Measurements from ENCODE around the gene FNDC10.
"Not testable (repeated sequence)": the region's sequence is repeated elsewhere in the genome, so short reads cannot be mapped to it uniquely, and the experiment has no call there.

FNDC10 gene

DNA sequence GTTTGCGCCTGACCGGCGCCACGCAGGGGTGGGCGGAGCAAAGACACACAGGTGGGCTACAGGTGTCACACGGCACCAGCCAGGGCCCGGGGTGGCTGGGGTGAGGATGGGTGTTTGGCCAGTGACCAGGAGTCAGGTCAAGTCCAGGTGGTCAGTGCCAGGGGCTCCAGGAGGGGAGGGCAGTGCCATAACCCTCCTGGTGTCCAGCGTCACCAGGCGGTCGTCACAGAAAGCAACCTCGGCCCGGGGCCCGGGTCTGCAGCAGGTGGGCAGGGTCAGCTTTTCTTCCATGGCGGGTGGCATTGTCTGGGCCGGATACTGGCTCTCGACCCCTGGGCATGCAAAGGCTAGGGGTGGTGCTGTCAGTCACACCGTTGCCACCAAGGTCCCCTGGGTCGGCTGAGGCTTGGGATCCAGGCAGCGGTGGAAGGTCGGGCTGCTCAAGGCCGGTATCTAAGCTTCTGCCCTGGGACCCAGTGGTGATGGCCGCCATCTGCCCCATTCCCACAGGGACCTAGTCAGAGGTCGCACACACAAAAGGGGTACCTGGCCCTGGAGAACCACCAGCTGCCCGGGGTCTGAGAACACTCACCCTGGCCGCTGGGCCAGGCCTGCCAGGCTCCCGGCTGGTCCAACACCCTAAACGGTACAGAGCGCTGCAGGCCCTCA lies 1.8 kb downstream of the FNDC10 start:
- DNase-seq = no peak

DNA sequence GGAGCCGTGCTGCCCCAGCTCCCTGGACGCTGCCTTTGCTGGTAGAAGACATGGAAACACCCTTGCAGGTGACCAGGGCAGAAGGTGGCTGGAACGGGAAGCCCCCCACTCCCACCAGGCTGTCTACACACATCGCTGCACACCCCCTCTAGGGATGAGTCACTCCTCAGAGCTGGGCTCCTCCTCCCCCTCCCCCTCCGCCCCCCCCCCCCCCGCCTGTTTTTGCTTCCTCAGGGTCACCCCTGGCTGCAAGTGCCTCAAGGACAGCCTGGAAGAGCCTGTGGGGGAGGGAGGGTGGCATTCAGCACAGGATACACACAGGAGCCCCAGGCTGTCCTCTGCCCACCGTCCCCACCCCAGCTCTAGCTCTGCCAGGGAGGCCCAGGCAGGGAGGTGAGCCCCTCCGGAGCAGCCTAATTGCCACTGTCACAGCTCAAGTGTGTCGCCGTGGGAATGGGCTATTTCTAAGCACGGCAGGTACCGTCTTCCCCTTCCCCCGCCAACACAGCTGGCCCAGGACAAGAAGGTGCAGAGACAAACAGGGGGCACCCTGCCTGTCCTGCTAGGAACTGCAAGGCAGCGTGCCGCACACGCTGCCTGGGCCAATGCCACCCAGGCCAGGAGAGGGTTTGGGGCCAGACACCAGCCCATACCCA lies 2.5 kb downstream of the FNDC10 start:
- no peak for DNase-seq

DNA sequence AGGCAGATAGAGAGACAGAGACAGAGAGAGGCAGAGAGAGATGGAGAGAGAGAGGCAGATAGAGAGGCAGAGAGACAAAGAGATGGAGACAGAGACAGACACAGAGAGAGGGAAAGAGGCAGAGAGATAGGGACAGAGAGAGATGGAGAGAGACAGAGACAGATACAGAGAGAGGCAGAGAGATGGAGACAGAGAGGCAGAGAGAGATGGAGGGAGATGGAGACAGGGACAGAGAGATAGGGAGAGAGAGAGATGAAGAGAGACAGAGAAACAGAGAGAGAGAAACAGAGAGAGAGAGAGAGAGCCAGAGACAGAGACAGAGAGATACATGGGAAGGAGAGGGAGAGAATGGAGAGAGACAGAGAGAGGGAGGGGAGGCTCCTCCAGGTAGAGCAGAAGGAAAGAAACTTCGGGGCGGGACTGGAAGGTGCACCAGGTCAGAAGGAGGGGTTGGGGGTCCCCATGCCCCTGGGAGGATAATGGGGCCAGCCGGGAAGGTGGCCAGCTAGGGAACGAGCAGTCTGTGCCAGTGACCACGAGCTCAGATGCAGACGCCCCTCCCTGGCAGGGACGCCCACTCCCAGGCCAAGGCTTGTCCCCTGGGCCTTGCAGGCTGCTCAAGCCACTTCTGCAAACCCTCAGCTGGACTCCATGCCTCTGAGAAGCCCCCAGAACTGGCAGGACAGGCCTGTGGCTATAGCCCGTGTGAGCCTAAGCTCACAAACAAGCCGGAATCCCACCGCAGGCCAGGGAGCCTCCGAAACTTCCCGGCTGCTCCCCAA lies 3.3 kb downstream of the FNDC10 start:
- DNase-seq = no peak

DNA sequence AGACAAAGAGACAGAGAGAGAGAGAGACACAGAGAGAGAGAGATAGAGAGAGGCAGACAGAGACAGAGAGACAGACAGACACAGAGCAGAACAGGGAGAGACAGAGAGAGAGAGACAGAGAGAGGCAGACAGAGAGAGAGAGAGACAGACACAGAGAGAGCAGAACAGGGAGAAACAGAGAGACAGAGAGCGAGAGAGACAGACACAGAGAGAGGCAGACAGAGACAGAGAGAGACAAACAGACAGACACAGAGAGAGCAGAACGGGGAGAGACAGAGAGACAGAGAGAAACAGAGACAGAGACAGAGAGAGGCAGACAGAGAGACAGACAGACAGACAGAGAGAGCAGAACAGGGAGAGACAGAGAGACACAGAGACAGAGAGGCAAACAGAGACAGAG lies 4.6 kb downstream of the FNDC10 start:
- DNase-seq = not testable (repeated sequence)

DNA sequence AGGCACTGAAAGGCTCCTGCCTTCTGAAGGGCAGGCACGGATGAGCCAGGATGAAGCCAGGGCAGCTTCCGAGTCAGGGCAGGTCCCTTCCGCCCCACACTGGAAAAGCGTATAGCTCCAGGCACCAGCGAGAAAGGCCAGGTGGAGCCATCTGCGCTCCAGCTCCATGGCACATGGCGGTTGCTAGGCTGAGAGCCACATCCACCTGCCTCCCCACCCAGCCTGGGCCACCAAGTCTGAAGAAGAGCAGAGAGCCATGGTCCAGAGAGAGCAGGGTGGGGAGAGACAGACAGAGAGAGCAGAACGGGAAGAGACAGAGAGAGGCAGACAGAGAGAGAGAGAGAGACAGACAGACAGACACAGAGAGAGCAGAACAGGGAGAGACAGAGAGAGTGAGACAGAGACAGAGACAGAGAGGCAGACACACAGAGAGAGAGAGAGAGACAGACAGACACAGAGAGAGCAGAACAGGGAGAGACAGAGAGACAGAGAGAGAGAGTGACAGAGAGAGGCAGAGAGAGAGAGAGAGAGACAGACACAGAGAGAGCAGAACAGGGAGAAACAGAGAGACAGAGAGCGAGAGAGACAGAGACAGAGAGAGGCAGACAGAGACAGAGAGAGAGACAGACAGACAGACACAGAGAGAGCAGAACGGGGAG lies 5.2 kb downstream of the FNDC10 start:
- no peak for DNase-seq

DNA sequence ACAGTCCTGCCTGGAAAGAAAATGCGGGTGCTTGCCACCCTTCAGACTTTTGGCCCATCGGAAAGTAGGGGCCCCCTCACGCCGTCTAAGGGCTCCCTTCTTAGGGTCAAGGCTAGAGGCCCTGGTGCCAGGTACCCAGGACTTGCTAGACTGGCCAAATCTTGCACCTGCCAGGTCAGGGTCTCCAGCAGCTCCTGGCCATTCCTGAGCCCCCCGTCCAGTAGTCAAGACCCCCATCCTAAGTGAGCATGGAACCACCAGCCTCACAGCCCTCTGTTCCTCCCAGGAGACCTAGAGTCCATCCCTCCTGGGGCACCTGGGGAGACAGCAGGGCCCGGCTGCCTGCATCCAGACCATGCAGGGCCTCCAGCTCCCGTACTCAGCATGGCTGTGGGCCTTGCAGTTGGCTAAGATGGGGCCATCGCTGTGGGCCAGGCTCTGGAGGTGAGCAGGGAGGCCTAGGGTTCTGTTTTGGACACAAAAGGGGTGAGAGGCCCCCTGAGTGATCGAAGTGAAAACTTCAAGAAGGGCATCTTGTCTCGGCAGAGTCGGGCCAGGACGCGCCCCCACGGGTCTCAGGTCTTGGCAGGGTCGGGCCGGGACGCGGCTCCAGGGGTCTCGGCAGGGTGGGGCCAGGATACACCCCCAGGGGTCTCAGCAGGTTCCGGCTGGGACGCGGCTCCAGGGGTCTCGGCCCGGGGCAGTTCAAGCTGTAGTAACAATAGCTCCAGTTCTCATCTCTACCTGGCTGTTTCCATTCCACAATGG lies 5.9 kb downstream of the FNDC10 start:
- DNase-seq = no peak

DNA sequence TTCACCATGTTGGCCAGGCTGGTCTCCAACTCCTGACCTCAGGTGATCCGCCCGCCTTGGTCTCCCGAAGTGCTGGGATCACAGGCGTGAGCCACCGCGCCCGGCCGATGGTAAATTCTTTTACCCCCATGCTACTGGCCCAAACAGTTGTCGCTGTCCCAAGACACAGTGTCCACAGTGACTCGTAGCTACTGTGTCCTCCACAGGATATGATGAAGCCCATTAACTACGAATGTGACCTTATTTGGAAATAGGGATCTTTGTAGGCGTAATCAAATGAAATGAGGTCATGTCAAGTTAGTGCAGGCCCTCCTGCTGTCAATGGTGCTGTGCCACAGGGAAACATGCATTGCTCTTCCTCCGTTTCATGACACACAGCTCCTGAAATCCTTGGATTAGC lies 8.5 kb downstream of the FNDC10 start:
- DNase-seq = no peak

DNA sequence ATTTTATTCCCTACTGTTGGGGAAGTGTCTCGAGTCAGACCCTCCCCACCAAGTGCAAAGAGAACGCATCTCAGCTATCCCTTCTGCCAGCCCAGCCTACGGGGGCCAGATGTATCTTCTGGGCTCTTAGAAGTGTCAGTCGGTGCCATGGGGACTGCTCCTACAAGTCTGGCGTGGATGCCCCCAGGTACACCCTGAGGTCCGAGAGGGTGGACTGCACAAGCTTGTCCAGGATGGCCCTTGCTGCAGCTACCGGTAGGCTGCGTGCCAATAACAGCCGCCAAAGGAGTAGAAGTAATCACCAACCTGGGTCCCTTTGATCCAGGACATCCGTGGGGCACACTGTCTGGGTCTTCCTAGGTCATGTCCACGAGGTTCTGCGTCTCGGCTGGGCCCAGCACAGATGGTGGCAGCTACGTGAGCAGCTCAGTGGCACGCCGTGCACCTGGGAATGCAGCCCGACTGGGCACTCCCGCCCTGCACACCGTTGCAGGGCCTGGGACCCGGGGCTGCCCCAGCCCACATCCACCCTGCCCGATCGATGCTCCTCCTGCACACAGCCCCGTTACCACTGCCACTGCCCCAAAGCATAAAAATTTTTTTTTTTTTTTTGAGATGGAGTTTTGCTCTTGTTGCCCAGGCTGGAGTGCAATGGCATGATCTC lies 16.5 kb downstream of the FNDC10 start:
- no peak for DNase-seq

DNA sequence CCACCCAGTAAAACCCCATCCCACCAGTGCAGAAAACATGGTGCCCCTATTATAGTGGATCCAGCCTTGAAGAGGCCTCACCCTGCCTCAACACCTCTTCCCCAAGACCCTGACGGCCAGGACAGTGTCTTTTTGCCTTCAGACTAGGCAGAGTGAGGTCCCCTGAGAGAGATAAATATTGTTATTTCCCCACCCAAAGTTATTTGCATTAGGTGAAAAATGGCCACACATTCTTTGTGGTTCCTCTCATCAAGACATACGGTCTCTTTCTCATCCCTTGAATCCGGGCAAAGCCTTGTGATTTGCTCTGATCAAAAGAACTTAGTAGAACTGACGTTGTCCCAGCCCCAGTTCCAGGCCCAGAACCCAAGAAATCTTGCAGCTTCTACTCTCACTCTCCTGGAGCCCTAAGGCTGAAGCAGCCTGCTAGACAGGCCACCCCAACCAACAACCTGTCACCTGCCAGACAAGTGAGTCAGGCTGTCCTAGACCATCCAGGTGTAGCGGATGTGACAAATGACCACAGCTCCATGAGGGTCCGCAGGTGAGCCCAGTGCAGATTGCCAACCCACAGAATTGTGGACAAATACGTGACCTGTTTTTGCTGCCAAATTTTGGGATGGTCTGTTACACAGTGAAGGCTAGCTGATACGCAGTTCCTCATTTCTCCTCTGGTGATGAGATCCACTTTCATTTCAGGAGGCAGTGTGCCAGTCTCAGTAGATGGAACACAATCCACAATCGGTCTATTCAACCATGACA lies 17.2 kb downstream of the FNDC10 start:
- DNase-seq = no peak

DNA sequence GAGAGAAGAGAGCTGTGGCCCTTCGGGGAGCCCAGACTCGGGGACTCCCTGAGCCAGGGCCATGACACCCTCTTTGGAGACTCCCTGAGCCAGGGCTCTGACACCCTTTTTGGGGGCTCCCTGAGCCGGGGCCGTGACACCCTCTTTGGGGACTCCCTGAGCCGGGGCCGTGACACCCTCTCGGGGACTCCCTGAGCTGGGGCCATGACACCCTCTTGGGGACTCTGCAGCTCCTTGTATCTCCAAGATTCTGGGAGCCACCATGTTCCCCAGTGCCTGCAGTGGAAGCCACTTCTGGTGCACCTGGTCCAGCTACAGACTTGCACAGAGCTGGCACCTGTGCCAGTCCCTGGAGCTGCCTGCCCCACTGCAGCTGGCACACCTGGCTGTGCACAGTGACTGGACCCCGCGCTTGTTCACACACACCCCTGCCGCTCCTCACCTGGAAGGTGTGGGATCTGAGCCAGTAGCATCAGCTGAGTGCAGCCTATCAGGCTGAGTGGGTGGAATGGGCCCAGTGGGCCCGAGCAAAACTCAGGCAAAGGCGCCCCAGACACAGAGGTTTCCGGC lies 21.5 kb downstream of the FNDC10 start:
- DNase-seq = no peak

DNA sequence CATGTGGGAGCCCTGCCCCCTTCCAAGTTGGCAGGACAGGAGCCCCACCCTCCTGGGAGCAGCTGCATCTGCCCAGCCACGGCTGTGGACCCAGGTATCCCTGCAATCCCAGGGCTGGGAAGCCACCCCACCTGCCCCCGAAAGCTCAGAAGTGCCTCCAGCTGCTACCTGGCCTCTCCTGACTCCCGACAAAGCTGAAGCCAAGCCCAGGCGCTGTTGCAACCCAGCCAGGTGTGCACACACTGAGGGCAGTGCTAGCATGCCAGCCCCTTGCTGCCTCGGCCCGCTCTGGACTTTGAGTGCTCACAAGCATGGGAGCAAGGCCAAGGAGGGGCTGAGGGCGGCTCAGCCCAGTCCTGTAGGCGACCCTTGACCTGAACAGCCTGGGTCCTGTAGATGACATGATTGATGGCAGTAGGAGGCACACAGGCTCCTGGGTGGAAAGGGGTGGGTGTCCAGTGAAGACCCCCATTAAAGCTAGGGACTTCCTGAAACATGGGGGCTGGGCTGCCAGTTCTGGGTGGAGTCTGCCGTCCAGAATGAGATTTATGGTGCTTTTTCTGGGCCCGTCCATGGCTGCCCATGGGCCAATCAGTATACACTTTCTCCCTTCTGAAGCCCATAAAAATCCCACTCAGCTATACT lies 22.4 kb downstream of the FNDC10 start:
- DNase-seq = no peak

DNA sequence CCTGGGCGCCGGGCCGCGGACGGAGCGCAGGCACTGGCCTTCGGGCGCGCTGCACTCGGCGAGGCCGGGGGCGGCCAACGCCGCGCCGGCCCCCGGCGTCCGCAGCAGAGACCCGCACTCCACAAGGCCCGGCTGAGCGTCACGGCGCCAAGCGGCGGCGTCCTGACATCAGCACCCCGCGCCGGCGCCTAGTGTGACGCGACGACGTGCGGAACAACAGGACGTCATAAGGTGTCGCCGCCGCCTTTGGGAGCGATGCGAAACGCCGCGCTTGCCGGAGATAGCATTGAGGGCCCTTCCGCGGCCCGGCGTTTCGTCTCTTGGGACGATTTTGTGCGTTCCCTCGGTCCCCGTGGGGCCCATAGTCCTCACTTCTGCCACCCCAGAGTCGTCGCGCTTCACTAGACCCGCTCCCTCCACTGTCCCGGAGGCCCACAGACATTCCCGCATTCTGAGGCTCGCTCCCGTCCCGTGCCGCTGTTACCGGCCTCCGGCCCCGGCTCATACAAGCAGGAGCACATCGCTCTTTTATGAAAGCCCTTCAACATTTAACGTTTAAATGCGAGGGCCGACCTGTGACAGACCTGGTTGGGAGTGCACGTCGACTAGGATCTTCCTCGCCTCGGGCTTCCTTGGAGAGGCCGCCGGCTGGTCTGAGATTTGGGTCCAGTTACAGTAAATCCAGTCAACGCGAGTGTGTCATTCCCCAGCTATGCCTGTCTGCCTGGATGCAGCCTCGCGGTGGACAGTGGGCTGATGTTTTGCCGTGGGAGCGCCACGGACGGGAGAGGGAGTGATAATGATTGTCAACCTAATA lies 25.0 kb downstream of the FNDC10 start, which contains the start of gene SSU72:
Gene SSU72 (minus strand): TSS at position 143 of the 817 bp plus-strand sequence. CDS start 306 bp downstream, outside the sequence.
- peak; percentile 93 for DNase-seq

DNA sequence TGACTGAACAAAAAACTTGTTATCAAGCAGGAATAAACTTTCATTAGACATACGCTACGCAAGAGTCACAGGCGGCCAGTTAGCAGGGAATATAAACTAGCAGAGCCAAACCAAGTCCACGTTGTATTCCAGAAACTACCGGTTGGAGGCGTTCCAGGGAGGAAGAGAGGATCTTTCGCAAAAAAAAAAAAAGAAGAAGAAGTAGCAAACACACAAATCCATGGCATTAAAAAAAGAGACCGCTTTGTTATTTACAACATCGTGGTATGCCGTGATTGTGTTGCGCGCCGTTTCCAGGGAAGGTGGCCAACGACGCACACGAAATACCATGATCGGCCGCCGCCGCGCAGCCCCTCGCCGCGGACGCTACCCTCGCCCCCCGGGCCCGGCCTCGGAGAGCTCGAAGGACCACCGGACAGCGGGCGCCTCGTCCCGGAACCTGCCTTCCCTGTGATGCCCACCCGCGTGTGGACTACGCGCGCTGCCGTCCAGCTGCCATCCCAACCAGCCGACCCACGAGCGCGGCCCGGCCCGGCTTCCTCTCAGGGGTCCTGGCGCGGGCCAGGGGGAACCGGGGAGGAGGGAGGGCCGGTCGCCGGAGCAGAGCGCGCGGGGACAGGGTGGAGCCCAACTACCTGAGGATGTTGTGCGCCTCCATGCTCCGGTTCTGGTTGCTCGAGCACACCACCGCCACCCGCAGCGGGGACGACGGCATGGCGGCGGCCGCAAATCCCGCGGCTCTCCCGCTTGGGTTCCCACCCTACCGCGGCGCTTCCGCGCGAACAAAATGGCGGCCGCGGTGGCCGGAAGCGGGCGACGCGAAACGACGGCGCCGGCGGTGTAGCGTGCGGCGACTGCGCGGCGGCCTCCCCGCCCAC lies 25.9 kb downstream of the FNDC10 start:
- DNase-seq = no peak

DNA sequence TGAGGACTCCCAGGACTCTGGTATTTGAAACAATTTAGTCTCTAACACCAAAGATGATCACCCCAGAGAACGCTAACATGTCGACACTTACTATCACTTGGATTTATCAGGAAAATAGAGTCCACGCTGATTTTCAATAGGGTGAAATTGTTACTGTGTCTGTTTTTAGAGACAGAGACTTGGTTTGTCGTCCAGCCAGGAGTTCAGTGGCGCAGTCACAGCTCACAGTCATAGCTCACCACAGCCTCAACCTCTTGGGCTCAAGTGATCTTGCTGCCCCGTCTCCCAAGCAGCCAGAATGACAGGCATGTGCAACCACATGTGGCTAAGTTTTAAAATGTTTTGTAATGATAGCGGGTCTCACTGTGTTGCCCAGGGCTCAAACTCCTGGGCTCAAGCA lies 30.6 kb downstream of the FNDC10 start:
- DNase-seq = no peak

DNA sequence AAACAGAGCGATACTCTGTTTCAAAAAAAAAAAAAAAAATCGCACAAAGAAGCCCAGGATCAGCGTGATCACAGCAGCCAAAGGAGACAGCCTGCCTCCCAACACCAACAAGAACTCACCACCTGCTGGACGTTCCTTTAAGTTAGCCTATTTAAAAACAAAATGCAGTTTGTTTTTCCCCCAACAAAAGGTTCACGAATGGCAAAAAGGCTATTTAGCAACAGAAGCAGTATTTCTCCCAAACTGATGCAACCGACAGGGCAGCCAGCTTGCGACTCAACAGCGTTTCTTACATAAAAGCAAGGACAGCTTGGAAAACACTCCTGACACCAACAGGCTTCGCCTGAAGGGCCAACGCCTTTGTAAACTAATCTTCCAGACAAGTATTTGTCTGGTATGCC lies 32.0 kb downstream of the FNDC10 start:
- DNase-seq = no peak

DNA sequence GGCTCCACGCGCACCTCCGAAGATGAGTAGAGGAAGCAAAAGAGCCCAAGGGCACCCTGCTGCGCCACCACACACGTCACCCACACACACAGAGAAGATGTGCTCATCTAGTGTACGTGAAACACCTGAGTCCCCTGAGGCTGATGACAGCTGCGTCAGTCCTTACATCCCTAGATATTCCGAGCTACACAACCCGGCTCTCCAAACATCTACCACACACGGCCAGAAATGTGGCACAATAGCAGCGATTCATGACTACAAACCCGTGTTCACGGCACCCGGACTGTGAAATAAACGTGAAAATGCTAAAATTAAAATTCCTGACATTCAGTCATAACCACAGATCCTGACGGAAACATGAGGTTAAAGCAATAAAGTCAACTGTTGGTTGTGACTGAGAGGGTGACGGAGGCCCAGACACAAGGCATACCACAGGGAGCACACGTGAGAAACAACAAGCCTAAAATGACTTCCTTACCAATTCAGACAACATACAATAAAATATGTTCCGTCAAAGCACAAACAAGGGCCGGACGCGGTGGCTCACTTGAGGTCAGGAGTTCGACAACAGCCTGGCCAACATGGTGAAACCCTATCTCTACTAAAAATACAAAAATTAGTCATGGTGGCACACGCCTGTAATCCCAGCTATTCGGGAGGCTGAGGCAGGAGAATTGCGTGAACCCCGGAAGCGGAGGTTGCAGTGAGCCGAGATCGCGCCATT lies 32.6 kb downstream of the FNDC10 start:
- no peak for DNase-seq

DNA sequence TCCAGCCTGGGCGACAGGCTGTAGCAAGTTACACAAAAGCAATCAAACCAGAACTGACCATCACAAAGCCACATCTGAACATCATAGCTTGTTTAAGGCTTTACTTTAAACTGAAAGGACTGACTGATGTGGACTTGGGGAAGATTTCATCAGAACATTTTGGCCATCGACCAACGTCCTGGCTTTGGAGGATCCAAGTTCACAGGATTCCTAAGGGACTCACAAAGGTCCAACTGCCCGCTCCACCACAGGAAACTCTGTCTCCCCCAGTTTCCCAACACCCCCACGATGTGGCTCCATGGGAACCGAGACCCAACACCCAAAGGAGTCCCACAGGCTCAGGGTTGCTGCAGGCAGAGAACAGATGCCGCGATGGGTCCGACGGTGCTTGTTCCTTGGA lies 34.6 kb downstream of the FNDC10 start:
- no peak for DNase-seq

DNA sequence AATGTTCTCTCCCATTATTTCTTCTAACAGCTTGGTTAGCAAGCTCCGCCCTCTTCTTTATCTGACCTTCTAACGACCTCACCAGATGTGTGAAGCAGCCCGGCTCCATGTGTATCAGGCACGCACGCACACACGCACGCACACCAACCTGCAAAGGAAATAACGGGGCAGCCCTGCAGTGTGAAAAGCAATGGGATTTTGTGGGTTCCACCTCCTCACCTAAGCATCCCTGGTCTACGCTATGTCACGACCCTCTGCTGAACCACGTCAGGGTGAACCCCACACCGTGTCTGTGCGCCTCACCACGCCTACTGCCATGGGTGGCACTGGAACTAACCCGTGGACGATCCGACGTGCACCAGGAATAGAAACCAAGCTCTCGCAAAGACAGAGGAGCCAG lies 35.7 kb downstream of the FNDC10 start:
- no peak for DNase-seq
